H1 (cell line): ENCODE measurements around the gene CIT. TPM values are rescaled to one million over a fixed set of nuclear protein-coding genes. Genes with fewer than 3 reads are reported as not detected.

ENCODE experiments used
- CTCF ChIA-PET: fragments of 300-600 bp; sonication (Branson Sonifier 250); formaldehyde crosslinking; loops from one replicate; lab custom pipeline; 2021; ENCODE audit not compliant: partially characterized antibody; lab: Charles Lee
- POLR2A ChIA-PET: fragments of 300-600 bp; sonication (Branson Sonifier 250); formaldehyde crosslinking; loops from one replicate; lab custom pipeline; 2021; ENCODE audit warnings: inconsistent platforms; ENCODE audit not compliant: partially characterized antibody; lab: Charles Lee
- DNase-seq, 2 experiments: peaks; one replicate each; pipeline versions ENCODE4 v3.0.0 to v3.0.0-alpha.2; 2010 to 2022; ENCODE audit warnings: low spot score in 2 of 2, low read depth in 1 of 2, mixed read lengths in 1 of 2
- FAIRE-seq: peaks from 2 replicates; lab custom pipeline; 2011; peaks lifted over from hg19 to GRCh38; lab: Jason Lieb, UNC
- H2AFZ ChIP-seq: 2 replicates; pipeline ENCODE4 v1.8.1; 2012; ENCODE audit warnings: low read length, inconsistent platforms
- H2AK5ac ChIP-seq: 2 replicates; pipeline ENCODE4 v1.6.1; 2013; ENCODE audit warnings: low read depth, low read length
- H2BK120ac ChIP-seq: replicated peaks from 2 replicates; pipeline ENCODE3; 2013; ENCODE audit warnings: low read depth, low read length, inconsistent platforms
- H2BK12ac ChIP-seq: 2 replicates; pipeline ENCODE4 v1.6.1; 2013; ENCODE audit warnings: low read depth, low read length
- H2BK15ac ChIP-seq: 2 replicates; pipeline ENCODE4 v1.6.1; 2013; ENCODE audit warnings: low read length
- H2BK20ac ChIP-seq: 2 replicates; pipeline ENCODE4 v1.6.1; 2013; ENCODE audit warnings: low read length
- H2BK5ac ChIP-seq: 2 replicates; pipeline ENCODE4 v1.6.1; 2013; ENCODE audit warnings: low read depth, low read length
- H3K14ac ChIP-seq: 2 replicates; pipeline ENCODE4 v1.6.1; 2013; ENCODE audit warnings: inconsistent platforms; ENCODE audit not compliant: insufficient read length
- H3K18ac ChIP-seq: 2 replicates; pipeline ENCODE4 v1.6.1; 2013; ENCODE audit warnings: low read length; ENCODE audit errors: extremely low read depth
- H3K23ac ChIP-seq: 2 replicates; pipeline ENCODE4 v1.6.1; 2013; ENCODE audit warnings: inconsistent platforms; ENCODE audit not compliant: insufficient read length
- H3K23me2 ChIP-seq: 2 replicates; pipeline ENCODE4 v1.6.1; 2013; ENCODE audit warnings: low read depth, low read length
- H3K27ac ChIP-seq: 2 replicates; pipeline ENCODE4 v1.6.1; 2011; ENCODE audit warnings: low read depth, low read length, inconsistent platforms
- H3K27me3 ChIP-seq, 4 experiments: replicated peaks in 1 of 4; 1 replicate in 1 of 4; 2 replicates in 3 of 4; pipeline versions ENCODE4 v1.6.1 to v1.8.1; 2011 to 2013; ENCODE audit warnings: low read length in 3 of 4, mild to moderate bottlenecking in 3 of 4, inconsistent platforms in 2 of 4, mixed read lengths in 2 of 4, moderate library complexity in 1 of 4; ENCODE audit not compliant: control insufficient read depth in 3 of 4, insufficient read depth in 3 of 4; ENCODE audit errors: extremely low read depth in 1 of 4
- H3K36me3 ChIP-seq, 4 experiments: 2 replicates each; pipeline versions ENCODE4 v1.6.1 to v1.8.1; 2011 to 2013; ENCODE audit warnings: mild to moderate bottlenecking in 4 of 4, low read length in 3 of 4, moderate library complexity in 2 of 4, control low read depth in 1 of 4, inconsistent platforms in 1 of 4; ENCODE audit not compliant: insufficient read depth in 4 of 4, control insufficient read depth in 2 of 4
- H3K4ac ChIP-seq: replicated peaks from 2 replicates; pipeline ENCODE3; 2013; ENCODE audit warnings: low read length, low read depth, mixed read lengths, inconsistent platforms; ENCODE audit not compliant: insufficient read length
- H3K4me1 ChIP-seq, 4 experiments: replicated peaks in 1 of 4; 1 replicate in 1 of 4; 2 replicates in 3 of 4; pipeline versions ENCODE4 v1.6.1 to v1.8.1; 2011 to 2013; ENCODE audit warnings: low read length in 3 of 4, inconsistent platforms in 2 of 4, mixed read lengths in 1 of 4; ENCODE audit not compliant: insufficient read depth in 4 of 4, control insufficient read depth in 3 of 4
- H3K4me2 ChIP-seq, 2 experiments: 2 replicates each; pipeline versions ENCODE4 v1.6.1 to v1.8.1; 2011 to 2013; ENCODE audit warnings: low read depth in 2 of 2, low read length in 2 of 2, control low read depth in 1 of 2, inconsistent platforms in 1 of 2, mild to moderate bottlenecking in 1 of 2; ENCODE audit not compliant: insufficient read depth in 1 of 2
- H3K4me3 ChIP-seq, 4 experiments: fragments of 200-600, 300-600 bp in 1 of 4; sonication (generic), shearing (Covaris generic), sonication (Bioruptor Twin) in 1 of 4; 2 replicates each; pipeline versions ENCODE4 v1.5.1 to v1.8.1; 2011 to 2016; ENCODE audit warnings: low read length in 4 of 4, low read depth in 3 of 4, control low read depth in 2 of 4, inconsistent platforms in 2 of 4, mild to moderate bottlenecking in 2 of 4, mixed read lengths in 1 of 4, moderate library complexity in 1 of 4; ENCODE audit not compliant: insufficient read depth in 2 of 4; ENCODE audit errors: extremely low read depth in 1 of 4
- H3K56ac ChIP-seq: replicated peaks from 2 replicates; pipeline ENCODE3; 2013; ENCODE audit warnings: low read depth, mild to moderate bottlenecking, mixed read lengths, low read length, inconsistent platforms; ENCODE audit not compliant: insufficient read length
- H3K79me1 ChIP-seq: 2 replicates; pipeline ENCODE4 v1.6.1; 2013; ENCODE audit warnings: low read depth, low read length, control low read depth
- H3K79me2 ChIP-seq, 2 experiments: 2 replicates each; pipeline versions ENCODE4 v1.6.1 to v1.8.1; 2012 to 2013; ENCODE audit warnings: low read length in 2 of 2, mild to moderate bottlenecking in 2 of 2, inconsistent platforms in 1 of 2; ENCODE audit not compliant: insufficient read depth in 2 of 2, control insufficient read depth in 1 of 2
- H3K9ac ChIP-seq, 4 experiments: replicated peaks in 1 of 4; 1 replicate in 1 of 4; 2 replicates in 3 of 4; pipeline versions ENCODE4 v1.6.1 to v1.8.1; 2011 to 2013; ENCODE audit warnings: low read depth in 3 of 4, low read length in 3 of 4, control low read depth in 2 of 4, mild to moderate bottlenecking in 2 of 4, moderate library complexity in 2 of 4, inconsistent platforms in 1 of 4; ENCODE audit errors: extremely low read depth in 1 of 4
- H3K9me3 ChIP-seq, 2 experiments: 2 replicates each; pipeline versions ENCODE4 v1.6.1 to v1.8.1; 2012 to 2013; ENCODE audit warnings: mild to moderate bottlenecking in 2 of 2, moderate library complexity in 2 of 2, control low read depth in 1 of 2, inconsistent platforms in 1 of 2, low read depth in 1 of 2, low read length in 1 of 2, mixed read lengths in 1 of 2; ENCODE audit not compliant: insufficient read depth in 2 of 2
- H4K20me1 ChIP-seq, 2 experiments: replicated peaks in 1 of 2; 2 replicates each; pipeline versions ENCODE3 to v1.8.1; 2011 to 2013; ENCODE audit warnings: inconsistent platforms in 2 of 2, low read length in 2 of 2, mild to moderate bottlenecking in 1 of 2; ENCODE audit not compliant: insufficient read depth in 2 of 2, control insufficient read depth in 1 of 2
- H4K5ac ChIP-seq: 2 replicates; pipeline ENCODE4 v1.6.1; 2013; ENCODE audit warnings: low read length, low read depth, mixed read lengths, inconsistent platforms; ENCODE audit not compliant: insufficient read length
- H4K8ac ChIP-seq: 2 replicates; pipeline ENCODE4 v1.8.0; 2013; ENCODE audit warnings: mild to moderate bottlenecking, moderate library complexity, low read length, inconsistent platforms; ENCODE audit not compliant: insufficient read depth; ENCODE audit errors: extremely low read depth
- H4K91ac ChIP-seq: replicated peaks from 2 replicates; pipeline ENCODE3; 2013; ENCODE audit warnings: low read length, mixed read lengths, inconsistent platforms; ENCODE audit not compliant: insufficient read length
- EZH2 ChIP-seq: fragments of 200-600 bp; sonication (generic); IDR thresholded peaks from 2 replicates; pipeline ENCODE4 v1.7.1; 2012; ENCODE audit warnings: low read depth, mild to moderate bottlenecking, moderate library complexity, low read length, inconsistent platforms; ENCODE audit not compliant: severe bottlenecking
- HDAC2 ChIP-seq, 2 experiments: fragments of 300-600 bp in 1 of 2; sonication (generic) in 1 of 2; IDR thresholded peaks; 2 replicates each; pipeline ENCODE4 v1.6.1; 2011 to 2012; ENCODE audit warnings: low read depth in 2 of 2, low read length in 2 of 2, mild to moderate bottlenecking in 2 of 2, moderate library complexity in 2 of 2, borderline replicate concordance in 1 of 2, inconsistent platforms in 1 of 2
- POLR2AphosphoS5 ChIP-seq: IDR thresholded peaks from 2 replicates; pipeline ENCODE4 v1.6.1; 2011; ENCODE audit warnings: low read depth, low read length
- RNF2 ChIP-seq: fragments of 200-900, 300-1000 bp; sonication (generic); IDR thresholded peaks from 2 replicates; pipeline ENCODE4 v1.7.1; 2016; ENCODE audit warnings: borderline replicate concordance, low read depth, mild to moderate bottlenecking, antibody characterized with exemption, low read length; ENCODE audit not compliant: poor library complexity, severe bottlenecking; ENCODE audit errors: missing control alignments
- SUZ12 ChIP-seq: fragments of 200-600 bp; sonication (generic); IDR thresholded peaks from 2 replicates; pipeline ENCODE4 v1.6.1; 2012; ENCODE audit warnings: mild to moderate bottlenecking, inconsistent platforms, low read length, moderate library complexity, mixed read lengths
- YY1 ChIP-seq: IDR thresholded peaks from 2 replicates; pipeline ENCODE4 v1.6.1; 2011; ENCODE audit warnings: low read depth, mild to moderate bottlenecking, low read length
- WGBS, 2 experiments: shearing (Covaris generic) in 1 of 2; methylation state at CpG; one replicate each; pipeline versions ENCODE4 v1.1.6 to v1.1.7; 2013 to 2015; ENCODE audit warnings: low lambda C conversion rate in 2 of 2, mixed read lengths in 2 of 2, inconsistent platforms in 1 of 2, low coverage in 1 of 2, missing lambda C conversion rate in 1 of 2; ENCODE audit not compliant: insufficient replicate concordance in 2 of 2, insufficient coverage in 1 of 2, insufficient read length in 1 of 2; ENCODE audit errors: extremely low coverage in 1 of 2, missing lambda C conversion rate in 1 of 2; 5-methylcytosine and 5-hydroxymethylcytosine counted together
- polyA plus RNA-seq, 7 experiments: library from polyadenylated mRNA; depleted of rRNA in 3 of 7; stranded (reverse) in 5 of 7; unstranded in 2 of 7; fragments of >200 nt in 5 of 7; fragments of 200-250 nt in 2 of 7; gene quantifications; 1 replicate in 5 of 7; 2 replicates in 1 of 7; 4 replicates in 1 of 7; pipeline versions ENCODE4 v1.2.1 to v1.2.3, GENCODE V29; 2011 to 2013; ENCODE audit warnings: missing spikeins in 2 of 7, mixed read lengths in 2 of 7
- total RNA-seq: library from RNA; stranded (reverse); fragmentation: NEBNext Ultra II Directional; extraction: Animal tissue kit (Norgen Biotek cat#: 25700); gene quantifications from 2 replicates; pipeline ENCODE4 v1.2.1, GENCODE V29; 2021

CIT gene
- total and polyA plus RNA-seq, 2 of the 8 experiments (the other 6 are each of a cell fraction or from before 2014, with no cell fraction given), result 17.1 to 60.9 TPM

DNA sequence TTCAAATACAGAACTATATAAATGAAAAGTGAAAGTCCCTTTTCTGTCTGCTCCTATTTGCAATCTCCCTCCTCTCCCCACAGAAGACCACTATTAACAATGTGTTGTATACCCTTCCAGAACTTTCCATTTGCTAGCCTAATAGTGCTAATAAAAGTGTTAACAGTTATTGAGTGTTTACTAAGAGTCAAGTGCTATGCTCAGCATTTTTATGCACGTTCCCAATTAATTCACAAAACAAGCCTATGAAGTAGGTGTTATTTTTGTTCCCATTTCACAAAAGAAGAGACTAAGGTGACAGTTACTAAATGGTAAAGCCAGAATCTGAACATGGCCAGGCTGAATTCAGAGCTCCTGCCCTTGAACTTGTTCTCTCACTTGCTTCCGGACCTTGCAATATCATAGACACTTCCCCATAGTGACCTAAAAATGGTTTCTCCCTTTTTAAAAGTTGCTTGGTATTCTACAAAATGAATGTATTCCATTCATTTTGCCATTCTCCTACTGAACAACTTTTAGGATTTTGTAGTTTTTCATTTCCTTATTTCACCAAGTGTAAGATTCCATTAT is 210.8 kb downstream of the CIT start:
- H3K4me2 ChIP-seq, result no peak overlapping the region
- H2BK5ac ChIP-seq, result no peak overlapping the region
- no peak overlapping the region for H4K5ac ChIP-seq
- H3K9ac ChIP-seq, result no peak overlapping the region
- no peak overlapping the region for H2AFZ ChIP-seq
- peaks cover 0 to 28% of the 10 kb centered on the region in 2 experiments; a peak in 3 of 4 replicates for H3K79me2 ChIP-seq
- H3K23ac ChIP-seq, result no peak overlapping the region
- peaks cover 0 to 12% (median 6%) of the 10 kb centered on the region in 4 experiments; a peak in 4 of 8 replicates for H3K36me3 ChIP-seq
- no peak overlapping the region for H3K4me3 ChIP-seq
- H3K23me2 ChIP-seq, result peaks cover 4% of the 10 kb centered on the region; the same call in 1 of the 2 replicates
- peaks cover 0 to 5% (median 1%) of the 10 kb centered on the region in 4 experiments; a peak in 2 of 7 replicates for H3K4me1 ChIP-seq
- H4K20me1 ChIP-seq, result peaks cover 0 to 1% of the 10 kb centered on the region in 2 experiments
- no peak overlapping the region for H3K27ac ChIP-seq
- no peak overlapping the region for H3K4ac ChIP-seq
- no peak overlapping the region for H2BK20ac ChIP-seq
- FAIRE-seq, result no peak
- H2AK5ac ChIP-seq, result no peak overlapping the region
- H4K8ac ChIP-seq, result no peak overlapping the region
- DNase-seq, result no peak
- H3K56ac ChIP-seq, result no peak overlapping the region
- no peak overlapping the region for H2BK15ac ChIP-seq
- H4K91ac ChIP-seq, result no peak overlapping the region
- no peak overlapping the region for H2BK120ac ChIP-seq
- WGBS, 2 experiments, result 92% methylated on average over 2 of the region's 2 CpGs; no CpG with 5 or more reads in 1 of the 2 experiments
- H2BK12ac ChIP-seq, result no peak overlapping the region
- H3K9me3 ChIP-seq, result no peaks in the 10 kb centered on the region
- no peaks in the 10 kb centered on the region; the same call in 1 of the 2 replicates for H3K79me1 ChIP-seq
- TF ChIP-seq HDAC2 (IDR thresholded peaks at IDR 0.05; ENCODE audit: borderline replicate concordance in 1 of 2, low read depth in 2 of 2, low read length in 2 of 2), result no peak
- TF ChIP-seq EZH2, result no peak
- no peak for TF ChIP-seq RNF2
- no peak for TF ChIP-seq YY1
- TF ChIP-seq SUZ12, result no peak
- no peak for TF ChIP-seq POLR2AphosphoS5
- H3K18ac ChIP-seq, result no peak overlapping the region
- no peaks in the 10 kb centered on the region; a peak in 1 of 7 replicates for H3K27me3 ChIP-seq
- ChIA-PET POLR2A (no interaction called here), CTCF (interaction anchor here (0.9 to 2.2 kb wide), 2 partner anchors 18 to 120 kb away, joined by 3 to 7 read pairs; no protein-coding TSS in a partner anchor)
- H3K14ac ChIP-seq, result no peak overlapping the region
